Adipocyte (in vitro differentiated cells): ENCODE data around the gene HOXD4.

ENCODE experiments used
- DNase-seq: peaks from one replicate; pipeline ENCODE4 v3.0.0-alpha.2; 2015; ENCODE audit warnings: low read depth
- H3K27me3 ChIP-seq: replicated peaks from 2 replicates; pipeline ENCODE4 v1.7.0; 2013; ENCODE audit warnings: mild to moderate bottlenecking, low read length, moderate library complexity; ENCODE audit not compliant: control insufficient read depth, insufficient read depth
- H3K36me3 ChIP-seq: 2 replicates; pipeline ENCODE4 v1.7.0; 2013; ENCODE audit warnings: low read length, mild to moderate bottlenecking, moderate library complexity; ENCODE audit not compliant: control insufficient read depth, insufficient read depth, severe bottlenecking
- H3K4me1 ChIP-seq: 2 replicates; pipeline ENCODE4 v1.7.0; 2013; ENCODE audit warnings: mild to moderate bottlenecking, low read length, moderate library complexity; ENCODE audit not compliant: control insufficient read depth, insufficient read depth
- H3K4me3 ChIP-seq: 2 replicates; pipeline ENCODE4 v1.7.0; 2013; ENCODE audit warnings: mild to moderate bottlenecking, low read length, moderate library complexity
- H3K9ac ChIP-seq: 2 replicates; pipeline ENCODE4 v1.7.0; 2013; ENCODE audit warnings: mild to moderate bottlenecking, low read length, moderate library complexity
- H3K9me3 ChIP-seq: 2 replicates; pipeline ENCODE4 v1.7.0; 2013; ENCODE audit warnings: mild to moderate bottlenecking, low read length, moderate library complexity; ENCODE audit not compliant: control insufficient read depth

The HOXD4 gene

DNA sequence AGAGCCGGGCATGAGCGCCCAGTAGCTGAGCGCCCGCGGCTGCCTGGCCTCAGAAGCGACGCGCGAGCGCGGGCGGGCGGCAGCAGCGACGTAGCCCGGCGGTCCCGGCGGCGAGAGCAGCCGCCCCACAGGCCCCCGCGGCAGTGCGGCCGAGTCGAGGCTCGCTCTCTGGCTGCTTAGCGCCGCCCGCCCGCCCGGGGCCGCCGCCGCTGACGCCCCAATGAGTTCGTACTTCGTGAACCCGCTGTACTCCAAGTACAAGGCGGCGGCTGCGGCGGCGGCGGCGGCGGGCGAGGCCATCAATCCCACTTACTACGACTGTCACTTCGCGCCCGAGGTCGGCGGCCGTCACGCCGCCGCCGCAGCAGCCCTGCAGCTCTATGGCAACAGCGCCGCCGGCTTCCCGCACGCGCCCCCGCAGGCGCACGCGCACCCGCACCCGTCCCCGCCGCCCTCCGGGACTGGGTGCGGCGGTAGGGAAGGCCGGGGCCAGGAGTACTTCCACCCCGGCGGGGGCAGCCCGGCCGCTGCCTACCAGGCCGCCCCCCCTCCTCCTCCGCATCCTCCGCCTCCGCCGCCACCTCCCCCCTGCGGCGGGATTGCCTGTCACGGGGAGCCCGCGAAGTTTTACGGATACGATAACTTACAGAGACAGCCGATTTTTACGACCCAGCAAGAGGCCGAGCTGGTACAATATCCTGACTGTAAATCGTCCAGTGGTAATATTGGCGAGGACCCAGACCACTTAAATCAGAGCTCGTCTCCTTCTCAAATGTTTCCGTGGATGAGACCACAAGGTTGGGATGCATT is 21.0 kb upstream of the HOXD4 start:
- peak; percentile 45 for DNase-seq
- Histone ChIP-seq H3K36me3 (no peaks in the 10 kb centered on the region), H3K27me3 (no peaks in the 10 kb centered on the region), H3K9me3 (no peaks in the 10 kb centered on the region), H3K4me3 (peak overlapping the region; percentile 91), H3K4me1 (peaks cover 30% of the 10 kb centered on the region), H3K9ac (peak overlapping the region; percentile 92)

GRCh38 chr2:176130957-176131847 is 20.1 kb upstream of the HOXD4 start:
- no peaks in the 10 kb centered on the region for H3K36me3 ChIP-seq
- H3K9me3 ChIP-seq: no peaks in the 10 kb centered on the region
- peaks cover 35% of the 10 kb centered on the region for H3K4me1 ChIP-seq
- peak overlapping the region; percentile 91 for H3K4me3 ChIP-seq
- no peak for DNase-seq
- no peaks in the 10 kb centered on the region for H3K27me3 ChIP-seq
- peak overlapping the region; percentile 92 for H3K9ac ChIP-seq

DNA sequence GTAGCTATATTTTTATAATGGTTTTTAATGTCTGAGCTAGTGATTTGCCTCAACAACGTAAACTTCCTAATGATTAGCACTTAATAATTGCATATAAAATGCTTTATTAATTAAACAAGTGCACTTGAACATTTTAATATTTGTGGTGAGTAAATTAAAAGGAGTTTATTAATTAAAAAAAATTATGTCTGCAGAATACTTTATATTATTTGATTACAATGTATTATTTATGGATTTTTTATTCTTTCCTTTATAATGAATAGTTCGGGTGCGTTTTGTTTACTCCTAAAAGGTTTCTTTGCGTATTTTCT is 19.5 kb upstream of the HOXD4 start:
- H3K27me3 ChIP-seq: no peaks in the 10 kb centered on the region
- no peak for DNase-seq
- no peaks in the 10 kb centered on the region for H3K9me3 ChIP-seq
- H3K9ac ChIP-seq: peak overlapping the region; percentile 92
- peaks cover 35% of the 10 kb centered on the region for H3K4me1 ChIP-seq
- no peaks in the 10 kb centered on the region for H3K36me3 ChIP-seq
- peak overlapping the region; percentile 91 for H3K4me3 ChIP-seq

- H3K27me3 ChIP-seq: no peaks in the 10 kb centered on the region
- H3K4me1 ChIP-seq: peaks cover 32% of the 10 kb centered on the region
- DNase-seq: no peak
- no peaks in the 10 kb centered on the region for H3K9me3 ChIP-seq
- peak overlapping the region; percentile 91 for H3K4me3 ChIP-seq
- peak overlapping the region; percentile 92 for H3K9ac ChIP-seq
- H3K36me3 ChIP-seq: no peaks in the 10 kb centered on the region
Measured at GRCh38 chr2:176132205-176133171, 18.9 kb upstream of the HOXD4 start.

GRCh38 chr2:176133389-176133788 is 18.0 kb upstream of the HOXD4 start:
- H3K4me3 ChIP-seq: no peak overlapping the region
- peaks cover 31% of the 10 kb centered on the region for H3K4me1 ChIP-seq
- DNase-seq: no peak
- no peaks in the 10 kb centered on the region for H3K9me3 ChIP-seq
- H3K27me3 ChIP-seq: no peaks in the 10 kb centered on the region
- H3K36me3 ChIP-seq: no peaks in the 10 kb centered on the region
- peak overlapping the region; percentile 92 for H3K9ac ChIP-seq

- H3K9ac ChIP-seq: no peak overlapping the region
- no peak for DNase-seq
- no peaks in the 10 kb centered on the region for H3K36me3 ChIP-seq
- H3K4me3 ChIP-seq: no peak overlapping the region
- H3K27me3 ChIP-seq: no peaks in the 10 kb centered on the region
- H3K4me1 ChIP-seq: peaks cover 36% of the 10 kb centered on the region
- H3K9me3 ChIP-seq: no peaks in the 10 kb centered on the region
Measured at GRCh38 chr2:176134035-176134434, 17.3 kb upstream of the HOXD4 start.

DNA sequence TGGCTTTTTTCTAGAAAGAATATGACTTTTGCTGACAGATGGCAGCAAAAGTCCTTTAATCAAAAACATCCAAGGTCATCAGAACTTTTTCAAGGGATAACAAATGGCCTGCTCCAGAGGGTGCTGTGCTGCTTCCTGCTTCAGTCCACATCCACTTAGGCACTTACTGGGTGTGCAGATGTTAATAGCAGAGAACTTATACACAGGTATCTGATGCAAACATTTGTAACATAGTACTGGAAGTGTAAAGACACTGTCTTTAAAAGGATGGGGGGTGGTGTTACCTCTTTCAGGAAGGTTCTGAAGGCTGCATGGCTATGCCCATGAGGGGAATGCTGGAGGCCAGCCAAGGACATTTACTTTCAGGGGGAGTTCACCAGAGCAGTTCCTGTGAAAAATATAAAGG is 16.3 kb upstream of the HOXD4 start:
- peak overlapping the region; percentile 96 for H3K9ac ChIP-seq
- no peaks in the 10 kb centered on the region for H3K27me3 ChIP-seq
- H3K36me3 ChIP-seq: no peaks in the 10 kb centered on the region
- H3K4me1 ChIP-seq: peaks cover 44% of the 10 kb centered on the region
- DNase-seq: no peak
- no peaks in the 10 kb centered on the region for H3K9me3 ChIP-seq
- H3K4me3 ChIP-seq: peak overlapping the region; percentile 86

- DNase-seq: no peak
- Histone ChIP-seq H3K4me3 (peak overlapping the region; percentile 86), H3K27me3 (no peaks in the 10 kb centered on the region), H3K9ac (peak overlapping the region; percentile 96), H3K36me3 (no peaks in the 10 kb centered on the region), H3K4me1 (peaks cover 48% of the 10 kb centered on the region), H3K9me3 (no peaks in the 10 kb centered on the region)
Measured at GRCh38 chr2:176136374-176137251, 14.7 kb upstream of the HOXD4 start.

DNA sequence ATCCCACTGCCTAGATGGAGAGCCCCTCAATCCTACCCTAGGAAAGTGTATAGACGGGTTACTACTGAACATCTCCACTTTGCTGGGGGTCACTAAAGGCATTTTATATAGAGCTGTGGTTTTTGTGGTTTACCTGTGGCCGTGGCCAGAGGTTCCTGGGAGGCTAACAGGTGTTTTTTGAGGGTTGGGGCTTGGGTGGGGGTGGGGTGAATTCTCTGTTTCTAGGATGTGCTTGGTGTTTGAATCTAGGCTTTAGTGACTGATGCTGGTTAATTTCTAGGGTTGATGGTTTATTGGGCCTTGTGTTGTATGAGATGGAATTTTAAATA is 14.1 kb upstream of the HOXD4 start:
- H3K9ac ChIP-seq: peak overlapping the region; percentile 96
- peak overlapping the region; percentile 86 for H3K4me3 ChIP-seq
- no peaks in the 10 kb centered on the region for H3K36me3 ChIP-seq
- no peaks in the 10 kb centered on the region for H3K27me3 ChIP-seq
- H3K9me3 ChIP-seq: no peaks in the 10 kb centered on the region
- no peak for DNase-seq
- H3K4me1 ChIP-seq: peaks cover 48% of the 10 kb centered on the region

DNA sequence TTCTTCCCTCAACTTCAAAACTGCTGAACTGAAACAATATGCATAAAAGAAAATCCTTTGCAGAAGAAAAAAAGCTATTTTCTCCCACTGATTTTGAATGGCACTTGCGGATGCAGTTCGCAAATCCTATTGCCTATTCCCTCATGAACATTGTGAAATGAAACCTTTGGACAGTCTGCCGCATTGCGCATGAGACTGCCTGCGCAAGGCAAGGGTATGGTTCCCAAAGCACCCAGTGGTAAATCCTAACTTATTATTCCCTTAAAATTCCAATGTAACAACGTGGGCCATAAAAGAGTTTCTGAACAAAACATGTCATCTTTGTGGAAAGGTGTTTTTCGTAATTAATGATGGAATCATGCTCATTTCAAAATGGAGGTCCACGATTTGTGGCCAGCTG is 13.4 kb upstream of the HOXD4 start:
- Histone ChIP-seq H3K9me3 (no peaks in the 10 kb centered on the region), H3K4me1 (peaks cover 48% of the 10 kb centered on the region), H3K4me3 (peak overlapping the region; percentile 86), H3K36me3 (no peaks in the 10 kb centered on the region), H3K27me3 (no peaks in the 10 kb centered on the region), H3K9ac (peak overlapping the region; percentile 96)
- DNase-seq: no peak
